ENCODE data around the gene PTPRG.

PTPRG gene

GRCh38 chr3:61730056-61730455 lies 168.7 kb downstream of the PTPRG start:
- Histone ChIP-seq H3K79me2 (ENCODE audit: control insufficient read depth, low read length) (no peaks in the 10 kb centered on the region), H3K27ac (ENCODE audit: low read depth, low read length) (no peak overlapping the region), H3K27me3 (ENCODE audit: control insufficient read depth, low read length) (no peaks in the 10 kb centered on the region), H3K9me2 (replicated peaks; ENCODE audit: control insufficient read depth, low read length) (no peaks in the 10 kb centered on the region), H3K9me3 (ENCODE audit: control insufficient read depth, insufficient read depth, low read length) (no peaks in the 10 kb centered on the region), H3K4me3 (ENCODE audit: low read length) (no peak overlapping the region), H4K20me1 (ENCODE audit: control insufficient read depth, insufficient read depth, low read depth, low read length) (no peaks in the 10 kb centered on the region), H3F3A (ENCODE audit: control insufficient read depth, insufficient read depth) (no peaks in the 10 kb centered on the region), H3K4me2 (ENCODE audit: low read length) (no peak overlapping the region), H3K4me1 (ENCODE audit: control insufficient read depth, low read length) (no peaks in the 10 kb centered on the region), H3K36me3 (ENCODE audit: control insufficient read depth, low read length) (no peaks in the 10 kb centered on the region)
- TF ChIP-seq CTCF (IDR thresholded peaks at IDR 0.05; ENCODE audit: low read depth, low read length, poor library complexity, severe bottlenecking) (no peak), EZH2phosphoT487 (IDR thresholded peaks at IDR 0.05; ENCODE audit: borderline replicate concordance, low read length) (no peak)

GRCh38 chr3:61730577-61731231 lies 169.3 kb downstream of the PTPRG start:
- Histone ChIP-seq H3K9me3 (ENCODE audit: control insufficient read depth, insufficient read depth, low read length) (no peaks in the 10 kb centered on the region), H3F3A (ENCODE audit: control insufficient read depth, insufficient read depth) (no peaks in the 10 kb centered on the region), H3K4me3 (ENCODE audit: low read length) (no peak overlapping the region), H3K27ac (ENCODE audit: low read depth, low read length) (no peak overlapping the region), H3K4me1 (ENCODE audit: control insufficient read depth, low read length) (no peaks in the 10 kb centered on the region), H3K79me2 (ENCODE audit: control insufficient read depth, low read length) (no peaks in the 10 kb centered on the region), H3K36me3 (ENCODE audit: control insufficient read depth, low read length) (no peaks in the 10 kb centered on the region), H3K27me3 (ENCODE audit: control insufficient read depth, low read length) (no peaks in the 10 kb centered on the region), H3K4me2 (ENCODE audit: low read length) (no peak overlapping the region), H3K9me2 (replicated peaks; ENCODE audit: control insufficient read depth, low read length) (no peaks in the 10 kb centered on the region), H4K20me1 (ENCODE audit: control insufficient read depth, insufficient read depth, low read depth, low read length) (no peaks in the 10 kb centered on the region)
- TF ChIP-seq EZH2phosphoT487 (IDR thresholded peaks at IDR 0.05; ENCODE audit: borderline replicate concordance, low read length), result no peak
- TF ChIP-seq CTCF (IDR thresholded peaks at IDR 0.05; ENCODE audit: low read depth, low read length, poor library complexity, severe bottlenecking), result no peak

- no peaks in the 10 kb centered on the region for H3K79me2 ChIP-seq (ENCODE audit: control insufficient read depth, low read length)
- no peaks in the 10 kb centered on the region for H3K9me3 ChIP-seq (ENCODE audit: control insufficient read depth, insufficient read depth, low read length)
- no peak overlapping the region for H3K4me3 ChIP-seq (ENCODE audit: low read length)
- no peak for TF ChIP-seq CTCF (IDR thresholded peaks at IDR 0.05; ENCODE audit: low read depth, low read length, poor library complexity, severe bottlenecking)
- no peak for TF ChIP-seq EZH2phosphoT487 (IDR thresholded peaks at IDR 0.05; ENCODE audit: borderline replicate concordance, low read length)
- H3K27ac ChIP-seq (ENCODE audit: low read depth, low read length), result no peak overlapping the region
- no peaks in the 10 kb centered on the region for H4K20me1 ChIP-seq (ENCODE audit: control insufficient read depth, insufficient read depth, low read depth, low read length)
- H3K36me3 ChIP-seq (ENCODE audit: control insufficient read depth, low read length), result no peaks in the 10 kb centered on the region
- no peaks in the 10 kb centered on the region for H3K9me2 ChIP-seq (replicated peaks; ENCODE audit: control insufficient read depth, low read length)
- no peak overlapping the region for H3K4me2 ChIP-seq (ENCODE audit: low read length)
- H3K27me3 ChIP-seq (ENCODE audit: control insufficient read depth, low read length), result no peaks in the 10 kb centered on the region
- H3K4me1 ChIP-seq (ENCODE audit: control insufficient read depth, low read length), result no peaks in the 10 kb centered on the region
- no peaks in the 10 kb centered on the region for H3F3A ChIP-seq (ENCODE audit: control insufficient read depth, insufficient read depth)
These were observed 171.6 kb downstream of the PTPRG start for GRCh38 chr3:61733000-61733399.

All from DOHH2 (cell line).